C4-2B (cell line): ENCODE measurements around the gene ARHGAP12.

Experiments
- ZFX ChIP-seq: fragments of 450-650 bp; IDR thresholded peaks from 2 replicates; pipeline ENCODE4 v1.6.1; 2017
- TF ChIP-seq, protein P1 (sequence below): fragments of 450-650 bp; conservative IDR thresholded peaks from 2 replicates; pipeline ENCODE4 v1.5.1; 2017; ENCODE audit warnings: mild to moderate bottlenecking

GRCh38 chr10:31829776-31830175, 98.9 kb downstream of the ARHGAP12 start:
- TF ChIP-seq, protein P1, sequence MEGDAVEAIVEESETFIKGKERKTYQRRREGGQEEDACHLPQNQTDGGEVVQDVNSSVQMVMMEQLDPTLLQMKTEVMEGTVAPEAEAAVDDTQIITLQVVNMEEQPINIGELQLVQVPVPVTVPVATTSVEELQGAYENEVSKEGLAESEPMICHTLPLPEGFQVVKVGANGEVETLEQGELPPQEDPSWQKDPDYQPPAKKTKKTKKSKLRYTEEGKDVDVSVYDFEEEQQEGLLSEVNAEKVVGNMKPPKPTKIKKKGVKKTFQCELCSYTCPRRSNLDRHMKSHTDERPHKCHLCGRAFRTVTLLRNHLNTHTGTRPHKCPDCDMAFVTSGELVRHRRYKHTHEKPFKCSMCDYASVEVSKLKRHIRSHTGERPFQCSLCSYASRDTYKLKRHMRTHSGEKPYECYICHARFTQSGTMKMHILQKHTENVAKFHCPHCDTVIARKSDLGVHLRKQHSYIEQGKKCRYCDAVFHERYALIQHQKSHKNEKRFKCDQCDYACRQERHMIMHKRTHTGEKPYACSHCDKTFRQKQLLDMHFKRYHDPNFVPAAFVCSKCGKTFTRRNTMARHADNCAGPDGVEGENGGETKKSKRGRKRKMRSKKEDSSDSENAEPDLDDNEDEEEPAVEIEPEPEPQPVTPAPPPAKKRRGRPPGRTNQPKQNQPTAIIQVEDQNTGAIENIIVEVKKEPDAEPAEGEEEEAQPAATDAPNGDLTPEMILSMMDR: no peak
- TF ChIP-seq ZFX: no peak
